ENCODE measurements around the gene HEXIM2.

HEXIM2 gene

GRCh38 chr17:45127207-45127547 is 34.5 kb upstream of the HEXIM2 start:
- no peak overlapping the region for H3K4me2 ChIP-seq (ENCODE audit: low read length)
- H3K27me3 ChIP-seq (ENCODE audit: control insufficient read depth, insufficient read depth, low read length): no peaks in the 10 kb centered on the region
- no peaks in the 10 kb centered on the region for H3K79me2 ChIP-seq
- H3K4me1 ChIP-seq: peaks cover 5% of the 10 kb centered on the region
- no peaks in the 10 kb centered on the region for H3K9me3 ChIP-seq (ENCODE audit: control insufficient read depth, low read length)
- H3K27ac ChIP-seq: no peak overlapping the region
- H3K9ac ChIP-seq: no peak overlapping the region
- H2AFZ ChIP-seq: no peak overlapping the region
- H3K4me3 ChIP-seq (ENCODE audit: low read depth, low read length): no peak overlapping the region
- TF ChIP-seq, protein P1, sequence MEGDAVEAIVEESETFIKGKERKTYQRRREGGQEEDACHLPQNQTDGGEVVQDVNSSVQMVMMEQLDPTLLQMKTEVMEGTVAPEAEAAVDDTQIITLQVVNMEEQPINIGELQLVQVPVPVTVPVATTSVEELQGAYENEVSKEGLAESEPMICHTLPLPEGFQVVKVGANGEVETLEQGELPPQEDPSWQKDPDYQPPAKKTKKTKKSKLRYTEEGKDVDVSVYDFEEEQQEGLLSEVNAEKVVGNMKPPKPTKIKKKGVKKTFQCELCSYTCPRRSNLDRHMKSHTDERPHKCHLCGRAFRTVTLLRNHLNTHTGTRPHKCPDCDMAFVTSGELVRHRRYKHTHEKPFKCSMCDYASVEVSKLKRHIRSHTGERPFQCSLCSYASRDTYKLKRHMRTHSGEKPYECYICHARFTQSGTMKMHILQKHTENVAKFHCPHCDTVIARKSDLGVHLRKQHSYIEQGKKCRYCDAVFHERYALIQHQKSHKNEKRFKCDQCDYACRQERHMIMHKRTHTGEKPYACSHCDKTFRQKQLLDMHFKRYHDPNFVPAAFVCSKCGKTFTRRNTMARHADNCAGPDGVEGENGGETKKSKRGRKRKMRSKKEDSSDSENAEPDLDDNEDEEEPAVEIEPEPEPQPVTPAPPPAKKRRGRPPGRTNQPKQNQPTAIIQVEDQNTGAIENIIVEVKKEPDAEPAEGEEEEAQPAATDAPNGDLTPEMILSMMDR (IDR thresholded peaks at IDR 0.05): no peak
- H3K36me3 ChIP-seq (ENCODE audit: control insufficient read depth, insufficient read depth, low read length): no peaks in the 10 kb centered on the region

- Histone ChIP-seq H2AFZ (no peak overlapping the region), H3K27me3 (ENCODE audit: control insufficient read depth, insufficient read depth, low read length) (no peaks in the 10 kb centered on the region), H3K9me3 (ENCODE audit: control insufficient read depth, low read length) (no peaks in the 10 kb centered on the region), H3K79me2 (no peaks in the 10 kb centered on the region), H3K27ac (no peak overlapping the region), H3K9ac (no peak overlapping the region), H3K4me2 (ENCODE audit: low read length) (no peak overlapping the region), H3K36me3 (ENCODE audit: control insufficient read depth, insufficient read depth, low read length) (no peaks in the 10 kb centered on the region), H3K4me1 (peaks cover 5% of the 10 kb centered on the region), H3K4me3 (ENCODE audit: low read depth, low read length) (no peak overlapping the region)
- TF ChIP-seq, protein P1 (IDR thresholded peaks at IDR 0.05): no peak
Observed at GRCh38 chr17:45127548-45128300, 34.0 kb upstream of the HEXIM2 start.

DNA sequence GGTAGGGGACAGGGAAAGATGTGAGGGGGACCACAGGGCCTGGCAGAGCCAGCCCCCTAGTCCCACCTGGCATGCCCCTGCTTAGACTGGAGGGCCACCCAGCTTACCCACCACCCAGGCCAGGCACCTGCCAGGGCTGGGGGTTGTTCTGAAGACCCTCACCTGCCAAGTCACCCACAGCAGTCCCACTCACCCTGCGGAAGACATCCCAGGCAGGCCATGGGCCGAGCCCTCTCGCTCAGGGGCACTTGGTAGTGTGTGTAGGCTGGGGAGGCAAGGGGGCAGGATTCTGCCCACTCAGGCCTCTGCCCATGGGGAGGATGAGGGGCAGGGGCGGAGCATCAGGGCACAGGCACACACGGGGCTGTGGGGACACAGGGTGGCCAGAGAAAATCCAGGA is 33.3 kb upstream of the HEXIM2 start:
- no peaks in the 10 kb centered on the region for H3K9me3 ChIP-seq (ENCODE audit: control insufficient read depth, low read length)
- H3K27me3 ChIP-seq (ENCODE audit: control insufficient read depth, insufficient read depth, low read length): no peaks in the 10 kb centered on the region
- H3K27ac ChIP-seq: no peak overlapping the region
- H3K79me2 ChIP-seq: no peaks in the 10 kb centered on the region
- no peak overlapping the region for H3K4me2 ChIP-seq (ENCODE audit: low read length)
- H3K9ac ChIP-seq: no peak overlapping the region
- TF ChIP-seq, protein P1 (IDR thresholded peaks at IDR 0.05): no peak
- no peak overlapping the region for H2AFZ ChIP-seq
- H3K4me1 ChIP-seq: peaks cover 5% of the 10 kb centered on the region
- no peak overlapping the region for H3K4me3 ChIP-seq (ENCODE audit: low read depth, low read length)
- no peaks in the 10 kb centered on the region for H3K36me3 ChIP-seq (ENCODE audit: control insufficient read depth, insufficient read depth, low read length)

- Histone ChIP-seq H3K9ac (no peak overlapping the region), H2AFZ (no peak overlapping the region), H3K9me3 (ENCODE audit: control insufficient read depth, low read length) (no peaks in the 10 kb centered on the region), H3K36me3 (ENCODE audit: control insufficient read depth, insufficient read depth, low read length) (no peaks in the 10 kb centered on the region), H3K4me2 (ENCODE audit: low read length) (no peak overlapping the region), H3K27ac (no peak overlapping the region), H3K79me2 (no peaks in the 10 kb centered on the region), H3K4me1 (peaks cover 5% of the 10 kb centered on the region), H3K4me3 (ENCODE audit: low read depth, low read length) (no peak overlapping the region), H3K27me3 (ENCODE audit: control insufficient read depth, insufficient read depth, low read length) (no peaks in the 10 kb centered on the region)
- TF ChIP-seq, protein P1 (IDR thresholded peaks at IDR 0.05): no peak
Observed at GRCh38 chr17:45128989-45129388, 32.7 kb upstream of the HEXIM2 start.

GRCh38 chr17:45129426-45129939 is 32.2 kb upstream of the HEXIM2 start:
- H3K9ac ChIP-seq: no peak overlapping the region
- TF ChIP-seq, protein P1 (IDR thresholded peaks at IDR 0.05): no peak
- H3K9me3 ChIP-seq (ENCODE audit: control insufficient read depth, low read length): no peaks in the 10 kb centered on the region
- H3K27ac ChIP-seq: no peak overlapping the region
- no peaks in the 10 kb centered on the region for H3K27me3 ChIP-seq (ENCODE audit: control insufficient read depth, insufficient read depth, low read length)
- H3K79me2 ChIP-seq: no peaks in the 10 kb centered on the region
- H3K4me1 ChIP-seq: peaks cover 5% of the 10 kb centered on the region
- H3K4me3 ChIP-seq (ENCODE audit: low read depth, low read length): no peak overlapping the region
- H2AFZ ChIP-seq: peak overlapping the region; percentile 14
- H3K36me3 ChIP-seq (ENCODE audit: control insufficient read depth, insufficient read depth, low read length): no peaks in the 10 kb centered on the region
- H3K4me2 ChIP-seq (ENCODE audit: low read length): no peak overlapping the region

All from parathyroid adenoma (tissue), 2 donors.